ENCODE data around the gene DYNC1H1.

Gene DYNC1H1

GRCh38 chr14:101945171-101945570 lies 19.2 kb upstream of the DYNC1H1 start:
- DNase-seq, result no peak

GRCh38 chr14:101947577-101947903 lies 16.8 kb upstream of the DYNC1H1 start:
- DNase-seq, result no peak

- peak; percentile 100 for DNase-seq
Measured at GRCh38 chr14:101947904-101948665, 16.3 kb upstream of the DYNC1H1 start.

- DNase-seq, result no peak
Measured at GRCh38 chr14:101948666-101949216, 15.6 kb upstream of the DYNC1H1 start.

- DNase-seq, result no peak
Measured at GRCh38 chr14:101950100-101950499, 14.3 kb upstream of the DYNC1H1 start.

- DNase-seq, result no peak
Measured at GRCh38 chr14:101950516-101951215, 13.7 kb upstream of the DYNC1H1 start.

GRCh38 chr14:101953151-101953550 lies 11.2 kb upstream of the DYNC1H1 start:
- DNase-seq, result no peak

- DNase-seq, result no peak
Measured at GRCh38 chr14:101954501-101954900, 9.9 kb upstream of the DYNC1H1 start.

- DNase-seq, result no peak
Measured at GRCh38 chr14:101955695-101956161, 8.6 kb upstream of the DYNC1H1 start.

- DNase-seq, result no peak
Measured at GRCh38 chr14:101956179-101956885, 8.0 kb upstream of the DYNC1H1 start.

GRCh38 chr14:101957406-101958234 lies 6.8 kb upstream of the DYNC1H1 start:
- DNase-seq, result no peak

- no peak for DNase-seq
Measured at GRCh38 chr14:101958418-101959180, 5.8 kb upstream of the DYNC1H1 start.

GRCh38 chr14:101959277-101959676 lies 5.1 kb upstream of the DYNC1H1 start:
- DNase-seq, result no peak

GRCh38 chr14:101960225-101960624 lies 4.1 kb upstream of the DYNC1H1 start:
- no peak for DNase-seq

GRCh38 chr14:101961011-101961721 lies 3.2 kb upstream of the DYNC1H1 start:
- peak; percentile 90 for DNase-seq

- DNase-seq, result no peak
Measured at GRCh38 chr14:101961746-101962502, 2.4 kb upstream of the DYNC1H1 start.

- peak; percentile 93 for DNase-seq
Measured at GRCh38 chr14:101962503-101962874, 1.9 kb upstream of the DYNC1H1 start.

GRCh38 chr14:101963052-101963451 lies 1.3 kb upstream of the DYNC1H1 start:
- no peak for DNase-seq

GRCh38 chr14:101963656-101964296 lies 597 bp upstream of the DYNC1H1 start:
- no peak for DNase-seq

GRCh38 chr14:101965181-101965544 lies 790 bp downstream of the DYNC1H1 start:
- peak; percentile 57 for DNase-seq
